ENCODE results near the gene EDIL3. TPM values are rescaled to one million over a fixed set of nuclear protein-coding genes. Genes with fewer than 3 reads are reported as not detected.

The EDIL3 gene
- total and polyA plus RNA-seq, 2 of the 13 experiments (the other 11 are each of a cell fraction or from before 2014, with no cell fraction given) = 0.01 TPM; not detected in 1

- intact Hi-C loops (cut with micrococcal nuclease; ENCODE audit: unreplicated experiment) = no loop called here
- DNase-seq (ENCODE audit: low spot score) = no peak
- no peak for FAIRE-seq
- Histone ChIP-seq H3K36me3 (replicated peaks in 1 of 2; ENCODE audit: control insufficient read depth in 1 of 2, insufficient read depth in 2 of 2, low read length in 2 of 2) (no peaks in the 10 kb centered on the region), H3K27ac (ENCODE audit: extremely low read length, insufficient read depth, low read length) (no peak overlapping the region), H3K79me2 (ENCODE audit: insufficient read depth, low read length) (no peaks in the 10 kb centered on the region), H3K4me3 (replicated peaks in 1 of 3; ENCODE audit: insufficient read depth in 1 of 3, low read depth in 2 of 3, low read length in 3 of 3) (no peak overlapping the region), H3K4me2 (ENCODE audit: low read depth, low read length) (no peak overlapping the region), H3K9ac (ENCODE audit: insufficient read depth, low read depth, low read length) (no peak overlapping the region), H3K9me3 (ENCODE audit: low read length) (no peaks in the 10 kb centered on the region), H2AFZ (ENCODE audit: low read length) (no peak overlapping the region), H3K4me1 (ENCODE audit: insufficient read depth, low read length) (no peaks in the 10 kb centered on the region), H3K27me3 (ENCODE audit: control insufficient read depth in 1 of 2, insufficient read depth in 2 of 2, low read length in 2 of 2) (no peaks in the 10 kb centered on the region), H4K20me1 (ENCODE audit: insufficient read depth, low read length) (no peaks in the 10 kb centered on the region)
- no TSS peak for BruUV-seq (replicated peaks)
- TF ChIP-seq ZSCAN31 (CRISPR knock-in tag; IDR thresholded peaks at IDR 0.05; ENCODE audit: low read depth) = no peak
- TF ChIP-seq SNAPC5 (CRISPR knock-in tag; IDR thresholded peaks at IDR 0.05; ENCODE audit: borderline replicate concordance) = no peak
- no peak for TF ChIP-seq SKI (IDR thresholded peaks at IDR 0.05; ENCODE audit: partially characterized antibody)
- TF ChIP-seq NRL (CRISPR knock-in tag; IDR thresholded peaks at IDR 0.05; ENCODE audit: borderline replicate concordance) = no peak
- TF ChIP-seq ZNF414 (CRISPR knock-in tag; IDR thresholded peaks at IDR 0.05) = no peak
- TF ChIP-seq ELF1 (CRISPR knock-in tag; IDR thresholded peaks at IDR 0.05) = no peak
- no peak for TF ChIP-seq ZNF430 (CRISPR knock-in tag; IDR thresholded peaks at IDR 0.05)
- no peak for TF ChIP-seq ZNF609 (CRISPR knock-in tag; IDR thresholded peaks at IDR 0.05; ENCODE audit: borderline replicate concordance)
- TF ChIP-seq ZNF746 (CRISPR knock-in tag; IDR thresholded peaks at IDR 0.05) = no peak
- no peak for TF ChIP-seq ZNF10 (CRISPR knock-in tag; IDR thresholded peaks at IDR 0.05; ENCODE audit: borderline replicate concordance, low read depth)
- TF ChIP-seq NR2F6 (IDR thresholded peaks at IDR 0.05) = no peak
- TF ChIP-seq NR2F6 (CRISPR knock-in tag; IDR thresholded peaks at IDR 0.05) = no peak
- TF ChIP-seq HES4 (CRISPR knock-in tag; IDR thresholded peaks at IDR 0.05; ENCODE audit: borderline replicate concordance) = no peak
- TF ChIP-seq ARID4A (CRISPR knock-in tag; IDR thresholded peaks at IDR 0.05; ENCODE audit: borderline replicate concordance) = no peak
- ChIA-PET CTCF (ENCODE audit: low intra/inter-chr PET ratio, low total read pairs) (no interaction called here), POLR2A (no interaction called here)
- WGBS (ENCODE audit: low lambda C conversion rate) = 0% methylated on average over 1 of the region's 1 CpG
- in situ Hi-C loops (cut with HindIII; ENCODE audit: extremely low pct_ligation_motif_present, low pct_unique_long_range_greater_than_20kb) = no loop called here
- ATAC-seq = no peak
Measured at GRCh38 chr5:84425365-84425881, 40.7 kb upstream of the EDIL3 start.

All from HepG2 (cell line).